Fibroblast of gingiva (primary cell): ENCODE data around the gene APCDD1L.
"Not testable (repeated sequence)": the region's sequence is repeated elsewhere in the genome, so short reads cannot be mapped to it uniquely, and the experiment has no call there.

Experiments used
- DNase-seq: peaks from one replicate; pipeline ENCODE4 v3.0.0-alpha.2; 2011; ENCODE audit warnings: low read depth

Gene APCDD1L

DNA sequence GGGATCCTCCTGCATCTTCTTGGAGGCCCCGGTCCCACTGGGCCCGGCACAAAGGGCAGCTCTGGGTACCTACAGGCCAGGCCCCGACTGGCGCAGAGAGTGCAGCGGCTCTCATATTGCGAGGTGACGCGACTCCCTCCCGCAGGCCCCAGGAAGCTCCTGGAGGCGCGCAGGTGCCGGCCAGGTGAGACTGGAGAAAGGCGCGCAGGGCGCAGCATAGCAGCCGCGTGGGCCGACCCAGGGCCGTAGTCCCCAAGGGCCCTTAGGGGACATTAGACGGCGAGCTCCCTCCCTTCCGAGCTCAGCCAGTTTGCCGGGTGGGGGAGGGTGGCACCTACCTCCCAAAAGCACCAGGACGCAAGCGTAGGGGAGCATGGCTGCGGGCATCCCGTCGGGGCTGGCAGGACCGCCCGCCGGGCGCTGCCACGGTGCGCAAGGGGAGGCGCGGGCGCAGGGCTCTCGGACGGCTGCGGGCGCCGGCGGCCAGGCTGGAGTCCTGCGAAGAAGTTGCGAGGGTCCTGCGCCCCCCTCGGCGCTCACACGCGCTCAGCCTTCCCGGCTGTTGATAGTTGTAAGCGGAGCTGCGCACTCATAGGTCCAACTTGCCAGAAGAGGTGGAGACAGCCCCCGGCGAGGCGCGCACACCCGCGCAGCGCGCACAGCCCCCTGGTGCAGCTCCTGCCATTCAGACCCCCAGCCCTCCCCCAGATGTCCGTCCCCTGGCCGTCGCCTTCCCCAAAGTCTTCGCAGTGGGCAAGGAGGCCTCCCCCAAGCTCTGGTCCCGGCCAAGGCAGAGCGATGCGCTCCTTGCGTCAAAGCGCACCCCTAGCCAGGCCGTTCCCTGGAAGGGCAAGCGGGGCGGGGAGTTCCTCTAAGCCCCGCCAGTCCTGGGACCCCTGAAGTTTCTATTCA lies 622 bp downstream of the APCDD1L start:
- no peak for DNase-seq

DNA sequence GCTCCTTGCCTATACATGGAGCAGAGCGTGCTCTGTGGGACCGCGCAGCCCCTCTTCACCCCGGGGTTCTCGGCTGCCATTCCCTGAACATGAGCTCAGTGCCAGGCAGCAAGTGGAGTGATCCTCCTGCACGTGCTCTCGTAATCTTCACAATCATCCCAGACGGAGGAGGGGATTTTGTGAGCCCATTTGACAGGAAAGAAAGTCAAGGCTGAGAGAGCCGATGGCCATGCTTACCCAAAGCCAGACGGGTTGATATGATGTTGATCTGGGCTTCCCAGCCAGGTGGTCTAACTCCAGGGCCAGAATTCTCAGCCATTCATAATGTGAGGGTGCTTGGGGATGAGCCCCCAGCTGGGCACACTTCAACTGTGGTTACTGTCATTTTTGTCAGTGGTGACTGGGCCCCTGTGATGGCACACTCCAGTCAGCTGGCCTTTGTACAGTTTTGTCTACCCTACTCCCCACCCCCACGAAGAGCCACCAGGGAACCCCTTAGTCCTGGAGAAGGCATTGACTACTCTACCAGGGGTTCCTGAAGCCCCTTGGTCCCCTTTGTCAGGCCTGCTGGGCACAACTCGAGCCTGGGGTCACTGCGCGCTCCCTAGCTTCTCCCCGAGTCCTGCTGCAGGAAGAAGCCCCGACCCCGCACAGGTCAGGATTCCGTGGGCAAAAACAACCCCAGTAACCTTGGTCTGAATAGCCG lies 1.5 kb downstream of the APCDD1L start:
- no peak for DNase-seq

GRCh38 chr20:58512808-58513552 lies 2.2 kb downstream of the APCDD1L start:
- DNase-seq = no peak

GRCh38 chr20:58511861-58512260 lies 3.3 kb downstream of the APCDD1L start:
- DNase-seq = no peak

- peak; percentile 63 for DNase-seq
Observed at GRCh38 chr20:58511364-58511763, 3.8 kb downstream of the APCDD1L start.

GRCh38 chr20:58510921-58511320 lies 4.3 kb downstream of the APCDD1L start:
- DNase-seq = no peak

DNA sequence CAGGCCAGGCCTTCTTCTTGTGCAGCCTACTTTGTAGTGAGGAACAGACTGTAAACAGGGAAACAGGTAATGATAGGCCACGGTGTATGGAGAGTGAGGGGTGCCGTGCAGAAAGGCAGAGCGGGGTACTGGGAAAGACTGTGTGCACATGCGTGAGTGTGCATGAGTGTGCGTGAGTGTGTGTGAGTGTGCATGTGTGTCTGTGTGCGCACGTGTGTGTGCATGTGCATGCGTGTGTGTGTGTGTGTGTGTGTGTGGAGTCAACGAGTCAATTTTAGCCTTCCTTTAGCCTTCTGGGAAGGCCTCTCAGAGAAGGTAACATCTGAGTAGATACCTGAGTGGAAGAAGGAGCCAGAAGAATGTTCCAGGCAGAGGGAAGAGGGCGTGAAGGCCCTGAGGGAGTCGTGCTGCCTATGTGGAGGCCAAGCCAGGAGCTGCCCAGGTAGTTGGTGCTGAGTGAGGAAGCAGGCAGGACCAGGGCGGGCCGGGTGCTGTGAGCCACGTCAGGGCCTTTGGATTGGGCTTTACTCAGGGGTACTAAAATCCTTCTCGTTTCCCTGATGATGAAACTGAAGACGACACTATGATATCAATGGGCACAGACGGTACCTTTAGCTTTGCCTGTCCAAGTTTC lies 6.3 kb downstream of the APCDD1L start:
- no peak for DNase-seq

GRCh38 chr20:58506999-58507398 lies 8.2 kb downstream of the APCDD1L start:
- not testable (repeated sequence) for DNase-seq

GRCh38 chr20:58504566-58504965 lies 10.6 kb downstream of the APCDD1L start:
- no peak for DNase-seq

GRCh38 chr20:58503668-58504067 lies 11.5 kb downstream of the APCDD1L start:
- no peak for DNase-seq

GRCh38 chr20:58500256-58500655 lies 14.9 kb downstream of the APCDD1L start:
- no peak for DNase-seq

GRCh38 chr20:58498470-58499068 lies 16.6 kb downstream of the APCDD1L start:
- no peak for DNase-seq

DNA sequence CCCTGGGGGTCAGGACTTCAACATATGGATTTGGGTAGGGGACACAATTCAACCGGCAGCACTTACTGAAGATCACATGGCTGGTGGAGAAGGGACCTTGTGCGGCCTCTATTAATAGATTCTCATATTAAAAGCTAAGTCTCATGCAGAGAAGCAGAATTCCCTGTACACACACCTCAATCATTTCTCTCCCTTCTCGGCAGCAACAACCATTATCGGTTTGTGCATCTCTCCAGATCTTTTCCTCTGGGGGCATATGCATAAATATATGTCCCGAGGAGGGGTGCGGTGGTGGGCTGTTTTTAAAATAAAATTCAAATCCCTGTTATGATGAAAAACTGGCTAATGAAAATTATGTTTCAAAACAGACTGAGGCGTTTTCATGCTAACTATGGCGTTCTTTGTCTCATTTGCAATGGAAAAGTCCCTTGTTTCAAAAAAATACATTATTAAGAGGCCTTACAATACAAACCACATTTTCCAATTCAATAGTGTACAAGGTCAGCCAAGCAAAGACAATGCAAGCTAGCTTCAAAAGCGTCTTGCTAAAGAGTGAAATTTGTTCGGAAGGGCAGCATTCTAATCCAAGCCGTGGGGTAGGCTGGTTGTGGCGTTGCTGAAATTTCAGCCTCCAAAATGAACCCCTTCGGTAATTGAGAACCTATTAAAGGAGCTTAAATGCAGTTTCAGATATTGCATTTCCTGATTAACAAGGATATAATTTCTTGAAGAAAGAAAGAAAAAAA lies 17.3 kb downstream of the APCDD1L start:
- DNase-seq = no peak

DNA sequence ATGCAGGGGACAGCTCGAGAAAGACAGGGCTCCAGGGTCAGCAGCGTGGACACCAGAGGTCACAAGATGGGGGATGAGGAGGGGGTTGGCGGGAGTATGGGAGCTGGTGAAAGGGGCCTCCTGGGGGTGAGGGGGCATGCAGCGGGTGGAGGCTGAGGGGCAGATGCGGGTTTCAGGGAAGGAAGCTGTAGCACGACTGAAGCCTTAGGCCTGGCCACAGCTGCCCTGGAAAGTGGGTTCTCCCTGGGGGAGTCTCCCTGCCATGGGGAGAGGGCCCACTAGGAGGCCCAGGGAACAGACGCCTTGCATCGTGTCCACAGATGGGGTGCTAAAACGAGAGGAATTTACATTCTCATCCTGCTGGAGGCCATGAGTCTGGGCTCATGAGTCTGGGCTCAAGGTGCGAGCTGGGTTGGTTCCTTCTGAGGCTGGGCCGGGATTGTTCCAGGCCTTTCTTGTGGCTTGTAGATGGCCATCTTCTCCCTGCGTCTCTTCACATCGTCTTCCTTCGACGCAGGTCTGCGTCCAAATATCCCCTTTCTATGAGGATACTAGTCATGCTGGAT lies 18.0 kb downstream of the APCDD1L start:
- no peak for DNase-seq

- DNase-seq = no peak
Observed at GRCh38 chr20:58496429-58496769, 18.8 kb downstream of the APCDD1L start.

- no peak for DNase-seq
Observed at GRCh38 chr20:58495623-58496428, 19.4 kb downstream of the APCDD1L start.

- no peak for DNase-seq
Observed at GRCh38 chr20:58494923-58495622, 20.1 kb downstream of the APCDD1L start.

- DNase-seq = no peak
Observed at GRCh38 chr20:58492795-58493524, 22.2 kb downstream of the APCDD1L start.
